Astrocyte (in vitro differentiated cells and primary cell): Measurements from ENCODE around the gene SLFN5.

ENCODE experiments used
- EZH2 ChIP-seq: IDR thresholded peaks from 2 replicates; pipeline ENCODE4 v1.6.1; 2012; ENCODE audit warnings: mild to moderate bottlenecking, low read length, inconsistent platforms; ENCODE audit not compliant: insufficient read depth
- TF ChIP-seq, protein P1 (sequence below): IDR thresholded peaks from 2 replicates; pipeline ENCODE4 v1.5.1; 2011; ENCODE audit warnings: low read depth, mild to moderate bottlenecking, inconsistent platforms, low read length, moderate library complexity; ENCODE audit not compliant: insufficient read depth

DNA sequence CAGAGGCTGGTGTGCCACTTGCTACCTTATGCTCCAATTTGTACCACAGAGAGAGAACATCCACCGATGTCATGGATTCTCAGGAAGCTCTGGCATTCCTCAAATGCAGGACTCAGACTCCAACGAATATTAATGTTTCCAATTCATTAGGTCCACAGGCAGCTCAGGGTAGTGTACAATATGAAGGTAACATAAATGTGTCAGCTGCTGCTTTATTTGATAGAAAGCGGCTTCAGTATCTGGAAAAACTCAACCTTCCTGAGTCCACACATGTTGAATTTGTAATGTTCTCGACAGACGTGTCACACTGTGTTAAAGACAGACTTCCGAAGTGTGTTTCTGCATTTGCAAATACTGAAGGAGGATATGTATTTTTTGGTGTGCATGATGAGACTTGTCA, 16.1 kb downstream of the SLFN5 start:
- TF ChIP-seq, protein P1, sequence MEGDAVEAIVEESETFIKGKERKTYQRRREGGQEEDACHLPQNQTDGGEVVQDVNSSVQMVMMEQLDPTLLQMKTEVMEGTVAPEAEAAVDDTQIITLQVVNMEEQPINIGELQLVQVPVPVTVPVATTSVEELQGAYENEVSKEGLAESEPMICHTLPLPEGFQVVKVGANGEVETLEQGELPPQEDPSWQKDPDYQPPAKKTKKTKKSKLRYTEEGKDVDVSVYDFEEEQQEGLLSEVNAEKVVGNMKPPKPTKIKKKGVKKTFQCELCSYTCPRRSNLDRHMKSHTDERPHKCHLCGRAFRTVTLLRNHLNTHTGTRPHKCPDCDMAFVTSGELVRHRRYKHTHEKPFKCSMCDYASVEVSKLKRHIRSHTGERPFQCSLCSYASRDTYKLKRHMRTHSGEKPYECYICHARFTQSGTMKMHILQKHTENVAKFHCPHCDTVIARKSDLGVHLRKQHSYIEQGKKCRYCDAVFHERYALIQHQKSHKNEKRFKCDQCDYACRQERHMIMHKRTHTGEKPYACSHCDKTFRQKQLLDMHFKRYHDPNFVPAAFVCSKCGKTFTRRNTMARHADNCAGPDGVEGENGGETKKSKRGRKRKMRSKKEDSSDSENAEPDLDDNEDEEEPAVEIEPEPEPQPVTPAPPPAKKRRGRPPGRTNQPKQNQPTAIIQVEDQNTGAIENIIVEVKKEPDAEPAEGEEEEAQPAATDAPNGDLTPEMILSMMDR, result no peak
- TF ChIP-seq EZH2, result no peak
